AG04450 (cell line): ENCODE data around the gene SFTPA2. TPM values are rescaled to one million over a fixed set of nuclear protein-coding genes. Genes with fewer than 3 reads are reported as not detected.
"Not testable (repeated sequence)": the region's sequence is repeated elsewhere in the genome, so short reads cannot be mapped to it uniquely, and the experiment has no call there.

Experiments
- CTCF ChIA-PET: fragments of 300-600, 350-600 bp; formaldehyde crosslinking; extraction: SDS; loops from one replicate; lab custom pipeline; 2022; ENCODE audit warnings: antibody characterized with exemption, inconsistent platforms; lab: Charles Lee
- POLR2A ChIA-PET: fragments of 350-600 bp; formaldehyde crosslinking; extraction: SDS; loops from one replicate; lab custom pipeline; 2021; ENCODE audit warnings: antibody characterized with exemption, inconsistent platforms; lab: Yijun Ruan, JAX
- DNase-seq: peaks from one replicate; pipeline ENCODE4 v3.0.0-alpha.2; 2011; ENCODE audit warnings: low read depth, low spot score
- H3K27ac ChIP-seq: one replicate; pipeline ENCODE4 v1.5.1; 2012; ENCODE audit warnings: low read depth, low read length, control low read depth
- H3K27me3 ChIP-seq: one replicate; pipeline ENCODE4 v1.6.0; 2012; ENCODE audit warnings: low read length; ENCODE audit not compliant: control insufficient read depth, insufficient read depth
- H3K4me3 ChIP-seq: 2 replicates; pipeline ENCODE4 v1.5.1; 2011; ENCODE audit warnings: mild to moderate bottlenecking, low read depth, low read length, control low read depth
- H3K9me3 ChIP-seq: 2 replicates; pipeline ENCODE4 v1.5.1; 2012; ENCODE audit warnings: low read length; ENCODE audit not compliant: control insufficient read depth, insufficient read depth
- polyA plus RNA-seq: library from polyadenylated mRNA; depleted of rRNA; stranded (reverse); fragments of >200 nt; gene quantifications from 2 replicates; pipeline ENCODE4 v1.2.3, GENCODE V29; 2011

The SFTPA2 gene
- polyA plus RNA-seq, 1 experiment: not detected

- H3K9me3 ChIP-seq, POLR2A ChIA-PET, H3K4me3 ChIP-seq, CTCF ChIA-PET, H3K27me3 ChIP-seq, H3K27ac ChIP-seq, DNase-seq: not testable (repeated sequence)
Observed at GRCh38 chr10:79533142-79533902, 26.9 kb downstream of the SFTPA2 start.

GRCh38 chr10:79528261-79528660 is 31.9 kb downstream of the SFTPA2 start:
- DNase-seq, CTCF ChIA-PET, H3K9me3 ChIP-seq, POLR2A ChIA-PET, H3K27ac ChIP-seq, H3K27me3 ChIP-seq, H3K4me3 ChIP-seq: not testable (repeated sequence)

GRCh38 chr10:79525049-79525710 is 35.0 kb downstream of the SFTPA2 start:
- H3K9me3 ChIP-seq, H3K27me3 ChIP-seq, H3K4me3 ChIP-seq, CTCF ChIA-PET, H3K27ac ChIP-seq, DNase-seq: not testable (repeated sequence)
- POLR2A ChIA-PET: interaction anchor here (0.6 kb wide), 1 partner anchor 618 kb away, joined by 4 read pairs; no protein-coding TSS in a partner anchor

DNA sequence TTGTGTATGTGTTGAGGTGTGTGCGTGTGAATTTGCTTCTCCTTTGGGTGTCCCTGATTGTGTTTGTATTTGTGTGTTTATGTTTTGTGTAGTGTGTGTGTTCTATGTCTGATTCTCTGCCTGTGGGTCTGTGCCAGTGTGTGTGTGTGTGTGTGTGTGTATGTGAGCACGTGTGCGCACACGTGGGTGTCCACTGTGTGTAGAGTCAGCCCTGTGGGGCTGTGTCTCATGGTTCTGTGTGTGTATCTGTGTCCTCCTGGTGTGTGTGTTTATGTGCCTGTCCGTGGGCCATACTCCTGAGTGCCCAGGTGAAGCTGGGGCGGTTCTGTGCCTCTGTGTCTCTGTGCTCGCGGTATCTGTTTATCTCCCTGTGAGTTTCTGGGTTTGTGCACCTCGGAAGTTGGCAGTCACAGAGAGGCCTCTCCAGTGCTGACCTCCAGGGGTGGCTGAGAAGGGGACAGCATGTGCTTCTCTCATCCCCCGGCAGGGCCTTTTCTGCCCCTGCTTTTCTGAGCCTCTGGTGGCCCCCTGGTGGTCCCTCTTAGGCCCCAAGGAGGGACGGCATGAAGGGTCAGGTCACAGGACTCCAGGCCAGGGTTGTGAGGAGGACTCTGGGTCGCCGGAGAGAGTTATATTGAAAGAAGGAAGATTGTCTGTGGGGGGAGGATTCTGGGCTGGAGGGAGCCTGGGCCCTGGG is 36.9 kb downstream of the SFTPA2 start:
- POLR2A ChIA-PET, DNase-seq, H3K4me3 ChIP-seq, CTCF ChIA-PET, H3K27ac ChIP-seq, H3K27me3 ChIP-seq, H3K9me3 ChIP-seq: not testable (repeated sequence)

DNA sequence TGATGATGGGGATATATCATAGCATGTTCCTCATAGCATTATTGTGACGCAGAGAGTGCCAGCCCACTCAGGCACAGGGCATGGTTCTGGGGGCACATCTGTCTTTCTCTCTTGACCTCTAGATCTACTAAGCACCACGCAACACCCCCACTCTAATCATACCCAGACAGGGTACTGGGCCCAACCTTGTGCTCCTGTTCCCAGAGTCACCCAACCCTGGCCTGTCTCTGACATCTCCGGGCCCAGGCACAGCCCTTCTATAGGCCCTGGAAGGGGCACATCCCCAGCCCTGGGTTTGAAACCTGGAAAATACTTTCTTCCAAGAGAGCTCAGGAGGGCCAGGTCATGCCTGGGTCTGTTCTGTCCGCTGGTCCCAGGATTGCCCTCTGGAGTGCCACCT is 37.7 kb downstream of the SFTPA2 start:
- H3K4me3 ChIP-seq, POLR2A ChIA-PET, H3K9me3 ChIP-seq, H3K27me3 ChIP-seq, DNase-seq, CTCF ChIA-PET, H3K27ac ChIP-seq: not testable (repeated sequence)

GRCh38 chr10:79521751-79522150 is 38.5 kb downstream of the SFTPA2 start:
- H3K27ac ChIP-seq, CTCF ChIA-PET, H3K9me3 ChIP-seq, DNase-seq, POLR2A ChIA-PET, H3K27me3 ChIP-seq, H3K4me3 ChIP-seq: not testable (repeated sequence)

GRCh38 chr10:79517567-79517966 is 42.6 kb downstream of the SFTPA2 start:
- H3K27ac ChIP-seq, H3K4me3 ChIP-seq, CTCF ChIA-PET, H3K9me3 ChIP-seq, H3K27me3 ChIP-seq, DNase-seq, POLR2A ChIA-PET: not testable (repeated sequence)

GRCh38 chr10:79516532-79517205 is 43.5 kb downstream of the SFTPA2 start:
- H3K9me3 ChIP-seq, H3K27me3 ChIP-seq, H3K4me3 ChIP-seq, POLR2A ChIA-PET, H3K27ac ChIP-seq, DNase-seq: not testable (repeated sequence)
- CTCF ChIA-PET: interaction anchor here (0.8 kb wide), 1 partner anchor 142 kb away, joined by 4 read pairs; no protein-coding TSS in a partner anchor

DNA sequence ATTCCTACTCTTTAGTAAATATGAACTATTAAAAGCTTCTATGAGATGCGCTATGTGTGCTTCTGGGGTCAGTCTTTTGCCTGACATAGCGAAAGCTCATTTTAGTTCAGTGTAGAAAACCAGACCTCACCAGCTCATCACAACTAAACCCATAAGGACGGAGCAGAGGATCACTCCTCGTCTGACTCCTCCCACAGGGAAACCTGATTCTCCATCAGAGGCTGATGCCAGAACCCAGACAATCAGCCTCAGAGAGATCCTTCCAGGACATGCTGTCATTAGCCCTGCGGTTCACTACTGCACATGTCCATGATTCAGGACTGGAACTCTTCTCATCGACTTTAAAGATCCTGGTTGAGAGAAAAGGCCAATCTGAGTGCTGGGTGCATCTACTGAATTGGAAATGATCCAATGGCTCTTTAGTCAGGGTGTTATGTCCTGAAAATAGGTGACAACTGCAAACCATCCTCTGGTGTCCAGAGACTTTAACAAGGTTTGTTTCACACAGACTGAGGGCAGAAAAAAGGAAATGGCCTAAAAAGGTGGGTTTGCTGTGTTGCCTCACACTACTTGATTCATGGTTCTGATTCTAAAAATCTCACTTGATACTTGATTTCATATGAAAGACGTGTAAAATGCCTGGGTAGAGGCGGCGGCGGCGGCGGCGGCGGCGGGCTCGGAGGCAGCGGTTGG is 48.2 kb downstream of the SFTPA2 start, which contains the start of gene EIF5AL1:
Gene EIF5AL1 (plus strand): TSS at position 643 of the 693 bp plus-strand sequence. CDS start 117 bp downstream, outside the sequence.
- H3K4me3 ChIP-seq, DNase-seq, H3K9me3 ChIP-seq, POLR2A ChIA-PET, H3K27me3 ChIP-seq, CTCF ChIA-PET, H3K27ac ChIP-seq: not testable (repeated sequence)

GRCh38 chr10:79509934-79510508 is 50.2 kb downstream of the SFTPA2 start:
- H3K27me3 ChIP-seq, DNase-seq, H3K27ac ChIP-seq, POLR2A ChIA-PET, H3K9me3 ChIP-seq, H3K4me3 ChIP-seq, CTCF ChIA-PET: not testable (repeated sequence)
